SKM-1 (cell line): Measurements from ENCODE around the gene PPP1R26.

ENCODE experiments used
- DNase-seq: peaks from one replicate; lab custom pipeline; 2025; ENCODE audit not compliant: unreplicated experiment; lab: John Stamatoyannopoulos, UW

The PPP1R26 gene

DNA sequence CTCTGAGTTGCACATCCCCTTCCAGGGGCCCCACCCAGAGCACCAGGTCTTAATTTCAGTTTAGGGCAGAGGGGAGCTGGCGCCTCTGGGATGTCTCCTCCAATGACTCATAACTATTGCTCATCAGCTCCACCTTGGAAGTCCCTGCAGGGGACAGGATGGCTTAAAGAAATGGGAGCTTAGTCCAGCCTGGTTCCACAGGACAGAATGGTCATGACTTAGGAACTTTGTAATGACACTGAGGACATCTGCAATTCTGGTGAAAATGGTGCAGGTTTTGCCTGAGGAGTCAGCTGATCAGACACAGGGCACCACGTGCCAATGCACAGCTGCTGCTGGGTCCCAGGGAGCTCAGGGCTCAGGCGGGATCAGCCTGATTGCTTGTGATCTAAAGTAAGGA is 16.4 kb upstream of the PPP1R26 start:
- no peak for DNase-seq

GRCh38 chr9:135464181-135464580 is 15.4 kb upstream of the PPP1R26 start:
- no peak for DNase-seq

DNA sequence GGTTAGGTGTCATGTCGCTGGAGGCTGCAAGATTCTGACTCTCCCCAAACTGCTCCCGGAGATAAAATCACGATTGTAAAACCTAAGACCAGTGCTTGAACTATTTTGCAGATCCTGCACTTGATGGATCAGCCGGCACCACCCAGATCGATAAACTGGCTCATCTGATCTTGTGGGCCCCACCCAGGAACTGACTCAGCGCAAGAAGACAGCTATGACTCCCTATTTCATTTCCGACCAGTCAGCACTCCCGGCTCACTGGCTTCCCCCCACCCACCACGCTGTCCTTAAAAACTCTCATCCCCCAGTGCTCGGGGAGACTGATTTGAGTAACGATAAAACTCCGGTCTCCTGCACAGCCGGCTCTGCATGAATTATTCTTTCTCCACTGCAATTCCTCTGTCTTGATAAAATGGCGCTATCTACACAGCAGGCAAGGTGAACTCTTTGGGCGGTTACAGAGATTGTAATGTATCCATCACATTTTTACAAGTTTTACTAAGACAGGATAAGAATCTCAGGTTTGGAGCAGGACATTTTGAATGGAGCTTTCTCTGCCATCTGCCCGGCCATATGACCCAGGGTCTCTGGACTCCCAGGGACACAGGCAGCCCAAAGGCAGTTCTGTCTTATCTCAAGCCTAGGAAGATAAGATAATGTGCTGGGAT is 10.6 kb upstream of the PPP1R26 start:
- no peak for DNase-seq

GRCh38 chr9:135471791-135472640 is 7.6 kb upstream of the PPP1R26 start:
- DNase-seq = no peak

- no peak for DNase-seq
These were observed 5.5 kb upstream of the PPP1R26 start for GRCh38 chr9:135473972-135474543.

- no peak for DNase-seq
These were observed 4.7 kb upstream of the PPP1R26 start for GRCh38 chr9:135474915-135475314.

- DNase-seq = no peak
These were observed 2.8 kb upstream of the PPP1R26 start for GRCh38 chr9:135476561-135477355.

- no peak for DNase-seq
These were observed 1.4 kb upstream of the PPP1R26 start for GRCh38 chr9:135478191-135478590.

DNA sequence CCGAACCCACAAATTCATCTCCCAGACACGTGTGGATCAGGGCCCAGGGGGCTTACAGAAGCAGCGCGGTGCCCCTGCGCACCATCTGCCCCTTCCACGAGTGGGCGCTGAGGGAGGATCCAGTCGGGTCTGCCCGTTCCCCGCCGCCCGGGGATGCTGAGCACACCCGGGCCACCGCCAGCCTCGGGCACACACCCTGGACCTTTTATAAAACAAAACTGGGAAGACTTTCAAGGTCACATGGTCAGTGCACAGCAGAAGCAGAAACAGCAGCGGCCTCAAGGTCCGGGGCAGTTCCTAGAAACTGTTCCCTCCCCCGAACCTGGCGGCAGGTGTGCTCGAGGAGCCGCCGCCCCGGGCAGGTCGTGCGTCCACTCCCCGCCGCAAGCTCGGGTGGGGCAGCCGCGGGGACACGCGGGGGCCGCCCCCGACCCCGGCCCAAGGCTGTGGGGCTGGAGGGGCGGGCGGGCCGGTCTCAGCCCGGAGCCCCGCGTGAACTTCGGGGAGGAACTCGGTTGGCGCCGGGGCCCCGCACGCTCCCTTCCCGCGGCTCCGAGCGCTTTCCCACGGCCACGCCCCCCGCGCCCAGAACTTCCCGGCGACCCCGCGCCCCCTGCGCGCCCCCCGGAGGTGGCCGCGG is 633 bp upstream of the PPP1R26 start:
- DNase-seq = no peak

GRCh38 chr9:135480071-135480939 is 723 bp downstream of the PPP1R26 start:
- DNase-seq = no peak

- DNase-seq = no peak
These were observed 1.3 kb downstream of the PPP1R26 start for GRCh38 chr9:135480940-135481310.

DNA sequence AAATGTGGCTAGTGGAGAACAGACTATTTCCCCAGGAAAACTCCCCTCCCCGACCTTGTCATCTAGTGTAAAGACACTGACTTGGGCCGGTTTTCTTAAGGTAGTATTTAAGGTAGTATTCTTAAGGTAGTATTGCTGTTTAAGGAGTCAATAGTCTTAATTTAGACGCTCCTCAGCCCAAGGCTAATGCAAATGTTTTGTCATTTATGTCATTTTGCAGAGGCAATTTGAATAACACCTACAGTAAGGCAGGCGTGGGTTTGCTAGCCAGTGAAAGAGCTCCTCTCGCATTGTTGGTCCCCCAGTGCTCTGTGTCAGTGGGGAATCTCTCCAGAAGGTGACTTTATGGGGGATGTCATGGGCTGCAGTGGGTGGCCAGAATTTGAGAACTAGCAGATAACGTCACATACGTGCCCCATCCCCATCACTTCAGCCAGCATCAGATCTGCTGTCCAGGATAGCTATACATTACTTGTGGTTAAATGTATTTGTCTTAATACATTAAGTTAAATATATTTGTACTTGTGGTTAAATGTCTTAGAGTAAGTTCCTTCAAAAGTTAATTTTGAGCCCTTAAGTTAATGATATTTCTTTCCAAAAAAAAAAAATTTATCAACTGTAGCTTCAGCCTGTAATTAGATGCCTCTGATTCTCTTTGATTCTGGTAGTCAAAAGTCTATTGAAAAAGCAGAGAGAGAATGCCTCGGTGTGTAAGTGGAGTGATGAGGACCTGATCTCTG is 2.6 kb downstream of the PPP1R26 start:
- DNase-seq = no peak

DNA sequence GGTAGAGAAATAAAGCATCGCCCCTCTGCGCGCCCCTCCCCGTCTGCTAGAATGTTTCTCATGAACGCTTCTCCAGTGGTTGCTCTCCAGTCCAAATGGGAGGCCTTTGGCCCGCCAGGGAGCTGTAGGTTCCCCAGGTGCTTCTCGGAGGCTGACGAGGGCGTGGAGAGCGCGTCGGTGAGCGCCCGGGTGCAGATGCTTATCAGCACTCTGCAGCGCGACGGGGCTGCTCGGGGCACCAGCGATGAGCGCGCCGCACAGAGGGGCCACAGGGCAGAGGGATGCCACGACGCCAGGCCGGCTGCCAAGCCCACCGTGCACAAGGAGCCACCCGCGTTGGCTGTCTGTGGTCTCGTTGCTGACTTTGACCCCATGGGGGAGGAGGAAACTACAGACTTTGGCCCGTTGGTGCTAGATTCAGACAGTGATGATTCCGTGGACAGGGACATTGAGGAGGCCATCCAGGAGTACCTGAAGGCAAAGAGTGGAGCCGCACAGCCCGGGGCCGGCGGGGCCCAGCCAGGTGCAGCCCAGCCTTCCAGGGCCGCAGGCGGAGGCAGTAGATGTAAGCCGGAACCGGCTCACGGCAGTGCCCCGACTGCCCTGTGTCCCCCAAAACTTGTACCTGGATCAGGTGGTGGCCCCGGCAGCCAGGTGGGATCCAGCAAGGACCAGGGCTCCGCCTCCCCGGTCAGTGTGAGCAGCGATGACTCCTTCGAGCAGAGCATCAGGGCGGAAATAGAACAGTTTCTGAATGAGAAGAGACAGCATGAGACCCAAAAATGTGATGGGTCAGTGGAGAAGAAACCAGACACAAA is 5.1 kb downstream of the PPP1R26 start:
- no peak for DNase-seq

DNA sequence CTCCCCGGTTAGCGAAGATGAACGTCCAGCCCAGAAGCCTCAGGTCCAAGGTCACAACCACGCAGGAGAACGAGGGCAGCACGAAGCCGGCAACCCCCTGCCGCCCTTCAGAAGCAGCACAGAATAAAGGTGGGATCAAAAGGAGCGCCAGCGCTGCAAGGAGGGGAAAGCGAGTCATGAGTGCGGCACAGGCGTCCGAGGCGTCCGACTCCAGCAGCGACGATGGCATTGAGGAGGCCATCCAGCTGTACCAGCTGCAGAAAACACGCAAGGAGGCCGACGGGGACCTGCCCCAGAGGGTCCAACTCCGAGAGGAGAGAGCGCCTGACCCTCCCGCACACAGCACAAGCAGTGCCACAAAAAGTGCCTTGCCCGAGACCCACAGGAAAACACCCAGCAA is 5.8 kb downstream of the PPP1R26 start:
- no peak for DNase-seq

DNA sequence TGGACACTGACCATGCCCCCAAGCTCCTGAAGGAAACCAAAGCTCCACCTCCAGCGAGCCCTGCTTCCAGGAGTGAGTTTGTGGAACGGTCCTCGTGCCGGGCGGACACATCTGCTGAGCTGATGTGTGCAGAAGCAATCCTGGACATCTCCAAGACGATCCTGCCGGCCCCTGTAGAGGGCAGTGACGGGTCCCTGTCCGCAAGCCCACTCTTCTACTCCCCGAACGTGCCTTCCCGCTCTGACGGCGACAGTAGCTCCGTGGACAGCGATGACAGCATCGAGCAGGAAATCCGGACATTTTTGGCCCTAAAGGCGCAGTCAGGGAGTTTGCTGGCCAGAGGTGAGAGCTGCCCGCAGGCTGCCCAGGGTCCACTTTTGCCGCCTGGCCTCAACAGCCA is 6.2 kb downstream of the PPP1R26 start:
- DNase-seq = no peak

DNA sequence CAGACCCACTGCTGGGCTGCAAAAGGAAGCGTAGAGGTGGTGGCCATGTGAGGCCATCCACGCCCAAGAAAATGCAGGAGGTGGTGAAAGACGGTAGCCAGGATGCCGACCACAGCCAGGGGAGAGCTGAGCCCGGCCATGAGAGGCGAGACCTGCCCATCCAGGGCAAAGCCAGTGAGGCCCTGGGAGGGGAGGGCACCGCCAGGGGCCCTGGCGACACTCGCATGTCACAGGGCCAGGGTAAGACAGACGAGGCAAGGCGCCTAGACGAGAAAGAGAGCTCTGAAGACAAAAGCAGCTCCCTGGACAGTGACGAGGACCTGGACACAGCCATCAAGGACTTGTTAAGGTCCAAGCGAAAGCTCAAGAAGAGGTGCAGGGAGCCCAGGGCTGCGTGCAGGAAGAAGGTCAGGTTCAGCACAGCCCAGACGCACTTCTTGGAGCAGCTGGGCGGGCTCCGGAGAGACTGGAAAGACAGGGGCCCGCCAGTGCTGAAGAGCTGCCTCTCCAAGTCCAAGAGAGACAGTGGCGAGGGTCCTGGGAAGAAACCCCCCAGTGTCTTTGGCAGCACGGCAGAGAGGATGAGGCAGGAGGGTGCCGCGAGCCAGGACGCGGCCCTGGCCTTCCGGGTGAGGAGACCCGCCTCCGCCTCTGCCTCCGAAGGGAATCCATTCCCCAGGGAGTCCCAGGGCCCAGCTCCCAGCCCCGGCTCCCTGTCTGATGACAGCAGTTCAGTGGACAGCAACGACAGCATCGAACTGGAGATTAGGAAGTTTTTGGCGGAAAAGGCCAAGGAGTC is 6.9 kb downstream of the PPP1R26 start:
- no peak for DNase-seq

DNA sequence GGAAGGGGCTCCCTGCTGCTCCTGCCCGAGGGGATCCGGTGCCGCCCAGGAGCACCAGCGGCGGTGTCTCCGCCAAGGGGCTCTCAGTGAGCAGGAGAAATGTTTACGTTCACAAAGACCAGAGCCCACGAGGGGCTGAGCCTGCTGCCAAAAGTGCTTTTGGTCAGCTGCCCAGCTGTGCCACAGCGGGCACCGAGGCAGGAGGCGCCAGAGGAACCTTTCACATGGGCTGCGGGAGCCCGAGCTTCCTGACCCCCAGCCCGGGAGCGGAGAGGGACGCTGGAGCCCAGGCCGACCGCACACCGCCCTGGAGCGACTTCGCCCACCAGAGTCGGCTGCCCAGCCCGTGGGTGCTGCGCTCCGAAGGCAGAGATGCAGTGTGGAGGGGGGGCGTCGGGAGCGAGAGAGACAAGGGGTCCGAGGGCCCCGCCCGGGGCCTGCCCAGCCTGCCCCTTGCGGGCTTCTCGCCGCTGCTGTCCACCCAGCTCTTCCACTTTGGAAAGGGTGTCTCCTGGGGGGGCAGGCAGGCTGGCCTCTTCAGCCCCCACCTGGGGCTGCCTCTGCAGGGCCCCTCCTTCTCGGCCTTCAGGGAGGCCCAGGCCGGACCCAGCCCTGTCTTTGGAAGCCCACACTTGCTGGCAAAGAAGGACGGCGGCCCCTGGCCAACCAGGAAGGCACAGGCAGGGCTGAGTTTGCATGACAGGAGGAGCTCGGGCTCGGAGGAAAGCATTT is 7.9 kb downstream of the PPP1R26 start:
- no peak for DNase-seq
